WTC11 (cell line): ENCODE data around the gene SKIC8. TPM values are rescaled to one million over a fixed set of nuclear protein-coding genes. Genes with fewer than 3 reads are reported as not detected.

Experiments used
- ATAC-seq: fragments of 200-7000 bp; cut with Tn5 transposase; 2 replicates; pipeline ENCODE4 v1.10.0; 2021; ENCODE audit warnings: mild to moderate bottlenecking, moderate library complexity
- CTCF ChIA-PET: fragments of 300-600 bp; sonication (Branson Sonifier 250); formaldehyde crosslinking; loops from one replicate; lab custom pipeline; 2021; ENCODE audit warnings: antibody characterized with exemption; lab: Charles Lee
- POLR2A ChIA-PET: fragments of 350-600 bp; sonication (Branson Sonifier 250); formaldehyde crosslinking; loops from one replicate; lab custom pipeline; 2021; ENCODE audit warnings: antibody characterized with exemption; lab: Charles Lee
- DNase-seq: peaks from one replicate; pipeline ENCODE4 v3.0.0; 2021; ENCODE audit warnings: low spot score
- H3K27ac Mint-ChIP-seq: 2 replicates; pipeline ENCODE4 v1.8.0; 2021; ENCODE audit warnings: mixed read lengths
- H3K27me3 Mint-ChIP-seq: 2 replicates; pipeline ENCODE4 v1.8.0; 2021; ENCODE audit warnings: low read depth, mild to moderate bottlenecking, moderate library complexity, mixed read lengths
- H3K36me3 Mint-ChIP-seq: 2 replicates; pipeline ENCODE4 v1.8.0; 2021; ENCODE audit warnings: mixed read lengths
- H3K4me1 Mint-ChIP-seq: 2 replicates; pipeline ENCODE4 v1.8.0; 2022; ENCODE audit warnings: mixed read lengths
- H3K4me3 Mint-ChIP-seq: 2 replicates; pipeline ENCODE4 v1.8.0; 2021; ENCODE audit warnings: mild to moderate bottlenecking, moderate library complexity, mixed read lengths
- H3K9me3 Mint-ChIP-seq: 2 replicates; pipeline ENCODE4 v1.8.0; 2021; ENCODE audit warnings: mixed read lengths
- AR ChIP-seq: fragments of 250-450 bp; sonication (Bioruptor Pico); IDR thresholded peaks from 2 replicates; pipeline ENCODE4 v1.9.0; 2021; ENCODE audit warnings: mild to moderate bottlenecking
- CBFB ChIP-seq: sonication (generic); formaldehyde crosslinking; IDR thresholded peaks from 2 replicates; pipeline ENCODE4 v1.8.1; 2022; ENCODE audit warnings: mild to moderate bottlenecking, low read depth, missing genetic modification reagents
- CREM ChIP-seq: sonication (generic); formaldehyde crosslinking; IDR thresholded peaks from 2 replicates; pipeline ENCODE4 v1.8.1; 2022; ENCODE audit warnings: mild to moderate bottlenecking, missing genetic modification reagents, moderate library complexity
- CTCF ChIP-seq: fragments of 200-600 bp; IDR thresholded peaks from 2 replicates; pipeline ENCODE4 v1.8.0; 2022; ENCODE audit warnings: antibody characterized with exemption
- EMX1 ChIP-seq: fragments of 250-450 bp; sonication (Bioruptor Pico); IDR thresholded peaks from 2 replicates; pipeline ENCODE4 v1.8.0; 2021; ENCODE audit warnings: mild to moderate bottlenecking
- IRF2 ChIP-seq: sonication (generic); formaldehyde crosslinking; IDR thresholded peaks from 2 replicates; pipeline ENCODE4 v1.8.0; 2022; ENCODE audit warnings: low read depth, missing genetic modification reagents, borderline replicate concordance
- JAZF1 ChIP-seq: fragments of 250-450 bp; sonication (Bioruptor Pico); IDR thresholded peaks from 2 replicates; pipeline ENCODE4 v1.9.0; 2021; ENCODE audit warnings: moderate library complexity, mild to moderate bottlenecking, inconsistent platforms
- MYBL2 ChIP-seq: sonication (generic); formaldehyde crosslinking; IDR thresholded peaks from 2 replicates; pipeline ENCODE4 v1.8.1; 2023; ENCODE audit warnings: mild to moderate bottlenecking, moderate library complexity, missing genetic modification reagents
- NFE2L1 ChIP-seq: sonication (generic); formaldehyde crosslinking; IDR thresholded peaks from 2 replicates; pipeline ENCODE4 v1.8.1; 2023; ENCODE audit warnings: missing genetic modification reagents
- NFYB ChIP-seq: sonication (generic); formaldehyde crosslinking; conservative IDR thresholded peaks from 2 replicates; pipeline ENCODE4 v1.8.0; 2022; ENCODE audit warnings: low read depth, missing genetic modification reagents
- NR1H2 ChIP-seq: sonication (generic); formaldehyde crosslinking; IDR thresholded peaks from 2 replicates; pipeline ENCODE4 v1.9.0; 2021; ENCODE audit warnings: mild to moderate bottlenecking, moderate library complexity, missing genetic modification reagents
- NR3C1 ChIP-seq: sonication (generic); formaldehyde crosslinking; conservative IDR thresholded peaks from 2 replicates; pipeline ENCODE4 v1.8.1; 2023; ENCODE audit warnings: low read depth, mild to moderate bottlenecking, missing genetic modification reagents
- TP53 ChIP-seq: sonication (generic); formaldehyde crosslinking; IDR thresholded peaks from 2 replicates; pipeline ENCODE4 v1.8.1; 2023; ENCODE audit warnings: mild to moderate bottlenecking, missing genetic modification reagents
- ZNF121 ChIP-seq: sonication (generic); formaldehyde crosslinking; IDR thresholded peaks from 2 replicates; pipeline ENCODE4 v1.8.0; 2023; ENCODE audit warnings: missing genetic modification reagents
- ZNF232 ChIP-seq: sonication (generic); formaldehyde crosslinking; IDR thresholded peaks from 2 replicates; pipeline ENCODE4 v1.8.0; 2022; ENCODE audit warnings: mild to moderate bottlenecking, missing genetic modification reagents
- ZNF317 ChIP-seq: sonication (generic); formaldehyde crosslinking; IDR thresholded peaks from 2 replicates; pipeline ENCODE4 v1.8.1; 2023; ENCODE audit warnings: low read depth, mild to moderate bottlenecking, moderate library complexity, missing genetic modification reagents, borderline replicate concordance
- ZNF416 ChIP-seq: fragments of 250-450 bp; sonication (Bioruptor Pico); IDR thresholded peaks from 2 replicates; pipeline ENCODE4 v1.9.0; 2021; ENCODE audit warnings: mild to moderate bottlenecking, inconsistent platforms
- ZSCAN18 ChIP-seq: fragments of 250-450 bp; sonication (Bioruptor Pico); IDR thresholded peaks from 2 replicates; pipeline ENCODE4 v2.1.2; 2022; ENCODE audit warnings: mild to moderate bottlenecking, moderate library complexity
- total RNA-seq: library from RNA; stranded (reverse); gene quantifications from 3 replicates; pipeline ENCODE4 v1.2.3, GENCODE V29; 2021
- TF ChIP-seq, protein P1 (sequence below): sonication (generic); formaldehyde crosslinking; IDR thresholded peaks from 2 replicates; pipeline ENCODE4 v1.8.0; 2022; ENCODE audit warnings: missing genetic modification reagents
- TF ChIP-seq, protein P2 (sequence below): sonication (generic); formaldehyde crosslinking; IDR thresholded peaks from 2 replicates; pipeline ENCODE4 v1.8.0; 2022; ENCODE audit warnings: mild to moderate bottlenecking, missing genetic modification reagents

SKIC8 gene
- total RNA-seq, 1 experiment from 2014 or later: 55.6 TPM

- H3K4me1 Mint-ChIP-seq: peaks cover 4% of the 10 kb centered on the region
- peak overlapping the region; percentile 60; the same call in 1 of the 2 replicates for H3K4me3 Mint-ChIP-seq
- no peak overlapping the region for H3K27ac Mint-ChIP-seq
- H3K9me3 Mint-ChIP-seq: no peaks in the 10 kb centered on the region
- no peaks in the 10 kb centered on the region for H3K36me3 Mint-ChIP-seq
- TF ChIP-seq ZSCAN18 (CRISPR knock-in tag): no peak
- TF ChIP-seq NR1H2 (CRISPR knock-in tag): no peak
- TF ChIP-seq ZNF416 (CRISPR knock-in tag): no peak
- peak; percentile 87 for TF ChIP-seq ZNF121 (CRISPR knock-in tag)
- TF ChIP-seq NFE2L1: no peak
- TF ChIP-seq TP53: no peak
- no peak for TF ChIP-seq ZNF317 (CRISPR knock-in tag)
- no peak for ATAC-seq
- POLR2A ChIA-PET: interaction anchor here (1.1 kb wide), 1 partner anchor 31 kb away, joined by 4 read pairs; the partner anchor contains the start of gene ACSBG1
- no peak for DNase-seq
- CTCF ChIA-PET: interaction anchor here (0.7 to 1.3 kb wide), 5 partner anchors 20 to 475 kb away, joined by 3 to 5 read pairs (median 4); no protein-coding TSS in a partner anchor
- peaks cover 27% of the 10 kb centered on the region for H3K27me3 Mint-ChIP-seq
These were observed 33.6 kb downstream of the SKIC8 start for GRCh38 chr15:78265752-78266224.

DNA sequence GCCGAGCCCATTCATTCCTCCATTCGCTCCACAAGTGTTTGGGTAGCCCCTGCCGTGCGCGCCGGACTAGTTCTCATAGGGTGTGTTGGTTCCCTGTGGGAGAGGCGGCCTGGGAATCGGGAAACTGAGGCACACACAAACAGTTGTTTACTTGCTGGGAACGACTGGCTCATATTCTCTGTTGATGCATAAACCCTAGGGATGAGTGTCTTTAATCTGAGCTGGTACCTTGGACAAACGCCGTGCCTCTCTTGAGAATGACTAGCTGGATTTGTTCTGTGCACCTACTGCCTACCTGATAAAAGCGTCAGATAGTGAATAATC, 34.3 kb downstream of the SKIC8 start:
- no peak overlapping the region for H3K27ac Mint-ChIP-seq
- no peaks in the 10 kb centered on the region for H3K36me3 Mint-ChIP-seq
- peak overlapping the region; percentile 60 for H3K4me3 Mint-ChIP-seq
- CTCF ChIA-PET: interaction anchor here (0.7 to 1.3 kb wide), 5 partner anchors 19 to 476 kb away, joined by 3 to 5 read pairs (median 3); no protein-coding TSS in a partner anchor
- peaks cover 8% of the 10 kb centered on the region for H3K4me1 Mint-ChIP-seq
- no peak for TF ChIP-seq AR
- H3K27me3 Mint-ChIP-seq: peaks cover 27% of the 10 kb centered on the region
- H3K9me3 Mint-ChIP-seq: no peaks in the 10 kb centered on the region
- ATAC-seq (no peak), DNase-seq (no peak)
- POLR2A ChIA-PET: no interaction called here

DNA sequence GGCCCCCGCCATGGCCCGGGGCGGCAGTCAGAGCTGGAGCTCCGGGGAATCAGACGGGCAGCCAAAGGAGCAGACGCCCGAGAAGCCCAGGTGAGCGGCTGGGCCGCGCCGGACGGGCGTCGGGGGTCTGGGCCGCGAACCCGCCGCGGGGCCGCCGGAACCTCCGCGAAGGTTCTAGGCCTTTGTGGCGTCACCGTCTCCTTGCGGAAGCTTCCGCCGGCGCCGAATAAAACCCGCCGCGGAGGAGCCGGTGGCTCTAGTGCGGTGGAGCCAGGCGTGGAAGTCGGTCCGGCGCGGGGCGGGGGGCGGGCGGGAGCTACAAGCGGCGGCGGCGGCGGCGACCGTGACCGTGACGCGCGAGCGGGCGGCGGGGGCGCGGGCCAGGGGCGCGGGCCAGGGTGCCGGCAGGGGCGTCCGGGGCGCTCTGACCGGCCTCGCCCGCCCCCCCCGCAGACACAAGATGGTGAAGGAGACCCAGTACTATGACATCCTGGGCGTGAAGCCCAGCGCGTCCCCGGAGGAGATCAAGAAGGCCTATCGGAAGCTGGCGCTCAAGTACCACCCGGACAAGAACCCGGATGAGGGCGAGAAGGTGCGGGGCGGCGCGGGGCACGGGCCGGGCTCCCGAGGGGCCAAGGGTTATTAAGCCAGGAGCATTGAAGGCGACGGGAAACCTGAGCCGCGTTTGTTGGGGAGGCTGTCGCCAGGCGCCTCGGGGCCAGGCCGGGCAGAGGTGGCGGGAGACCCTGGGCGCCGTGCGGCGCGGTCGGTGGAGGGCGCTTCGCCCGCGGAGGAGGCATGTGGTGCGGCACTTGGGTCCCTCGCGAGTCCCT, 34.9 kb downstream of the SKIC8 start, which contains the start of gene DNAJA4:
Gene DNAJA4, plus strand, starts transcription at position 259 of the 833 bp plus-strand sequence. Its CDS starts 202 bp downstream, at position 461.
- peaks cover 8% of the 10 kb centered on the region for H3K4me1 Mint-ChIP-seq
- H3K36me3 Mint-ChIP-seq: no peaks in the 10 kb centered on the region
- ATAC-seq: peak; percentile 64
- peaks cover 27% of the 10 kb centered on the region for H3K27me3 Mint-ChIP-seq
- peak; percentile 62 for DNase-seq
- no peak within 1 kb of the TSS for H3K27ac Mint-ChIP-seq
- H3K4me3 Mint-ChIP-seq: peak within 1 kb of the TSS; percentile 60
- ChIA-PET CTCF (interaction anchor here (0.6 to 1.4 kb wide), 5 partner anchors 24 to 966 kb away, joined by 3 to 4 read pairs (median 3); no protein-coding TSS in a partner anchor), POLR2A (no interaction called here)
- no peaks in the 10 kb centered on the region for H3K9me3 Mint-ChIP-seq
- TF ChIP-seq EMX1 (CRISPR knock-in tag): no peak
- TF ChIP-seq NFYB: no peak
- TF ChIP-seq JAZF1 (CRISPR knock-in tag): no peak
- no peak for TF ChIP-seq CBFB
- TF ChIP-seq CREM (CRISPR knock-in tag): peak; percentile 35; the same call in 1 of the 2 replicates
- peak; percentile 58; the same call in 1 of the 2 replicates for TF ChIP-seq MYBL2 (CRISPR knock-in tag)
- TF ChIP-seq NR3C1 (CRISPR knock-in tag): no peak
- TF ChIP-seq ZNF232 (CRISPR knock-in tag): peak; percentile 54; the same call in 1 of the 2 replicates
- TF ChIP-seq IRF2: no peak
- TF ChIP-seq, protein P1, sequence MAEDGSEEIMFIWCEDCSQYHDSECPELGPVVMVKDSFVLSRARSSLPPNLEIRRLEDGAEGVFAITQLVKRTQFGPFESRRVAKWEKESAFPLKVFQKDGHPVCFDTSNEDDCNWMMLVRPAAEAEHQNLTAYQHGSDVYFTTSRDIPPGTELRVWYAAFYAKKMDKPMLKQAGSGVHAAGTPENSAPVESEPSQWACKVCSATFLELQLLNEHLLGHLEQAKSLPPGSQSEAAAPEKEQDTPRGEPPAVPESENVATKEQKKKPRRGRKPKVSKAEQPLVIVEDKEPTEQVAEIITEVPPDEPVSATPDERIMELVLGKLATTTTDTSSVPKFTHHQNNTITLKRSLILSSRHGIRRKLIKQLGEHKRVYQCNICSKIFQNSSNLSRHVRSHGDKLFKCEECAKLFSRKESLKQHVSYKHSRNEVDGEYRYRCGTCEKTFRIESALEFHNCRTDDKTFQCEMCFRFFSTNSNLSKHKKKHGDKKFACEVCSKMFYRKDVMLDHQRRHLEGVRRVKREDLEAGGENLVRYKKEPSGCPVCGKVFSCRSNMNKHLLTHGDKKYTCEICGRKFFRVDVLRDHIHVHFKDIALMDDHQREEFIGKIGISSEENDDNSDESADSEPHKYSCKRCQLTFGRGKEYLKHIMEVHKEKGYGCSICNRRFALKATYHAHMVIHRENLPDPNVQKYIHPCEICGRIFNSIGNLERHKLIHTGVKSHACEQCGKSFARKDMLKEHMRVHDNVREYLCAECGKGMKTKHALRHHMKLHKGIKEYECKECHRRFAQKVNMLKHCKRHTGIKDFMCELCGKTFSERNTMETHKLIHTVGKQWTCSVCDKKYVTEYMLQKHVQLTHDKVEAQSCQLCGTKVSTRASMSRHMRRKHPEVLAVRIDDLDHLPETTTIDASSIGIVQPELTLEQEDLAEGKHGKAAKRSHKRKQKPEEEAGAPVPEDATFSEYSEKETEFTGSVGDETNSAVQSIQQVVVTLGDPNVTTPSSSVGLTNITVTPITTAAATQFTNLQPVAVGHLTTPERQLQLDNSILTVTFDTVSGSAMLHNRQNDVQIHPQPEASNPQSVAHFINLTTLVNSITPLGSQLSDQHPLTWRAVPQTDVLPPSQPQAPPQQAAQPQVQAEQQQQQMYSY: no peak
- TF ChIP-seq, protein P2, sequence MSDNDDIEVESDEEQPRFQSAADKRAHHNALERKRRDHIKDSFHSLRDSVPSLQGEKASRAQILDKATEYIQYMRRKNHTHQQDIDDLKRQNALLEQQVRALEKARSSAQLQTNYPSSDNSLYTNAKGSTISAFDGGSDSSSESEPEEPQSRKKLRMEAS (CRISPR knock-in tag): peak; percentile 84
- no peak for TF ChIP-seq CTCF
- no peak for TF ChIP-seq ZSCAN18 (CRISPR knock-in tag)
